ENCODE results near the gene FBXO24.
A peak's percentile ranks its signal among the peaks of the same experiment; 100 is the strongest.
"Not testable (repeated sequence)": the region's sequence is repeated elsewhere in the genome, so short reads cannot be mapped to it uniquely, and the experiment has no call there.

Gene FBXO24

GRCh38 chr7:100547872-100548271, 38.3 kb upstream of the FBXO24 start:
- ChIA-PET POLR2A (interaction anchor here (1.8 kb wide), 1 partner anchor 119 kb away, joined by 3 read pairs; the partner anchor contains the start of genes MEPCE and ZCWPW1), CTCF (interaction anchor here (0.7 to 4.1 kb wide), 5 partner anchors 12 to 179 kb away, joined by 3 to 36 read pairs (median 4); no protein-coding TSS in a partner anchor)
- H3K27ac ChIP-seq (ENCODE audit: extremely low read depth, low read depth, low read length), result peak overlapping the region; percentile 69; the same call in 1 of the 2 replicates
- no peak overlapping the region for H3K4me3 ChIP-seq (ENCODE audit: low read depth, low read length)
- H3K9me3 ChIP-seq (ENCODE audit: control insufficient read depth, insufficient read depth, low read depth, low read length), result no peaks in the 10 kb centered on the region
- TF ChIP-seq ZFHX2 (tag by site-specific recombination; conservative IDR thresholded peaks at IDR 0.05), result 0 out of 2 replicates have a peak, but pooled peaks have one; percentile 7
- peak; percentile 68 for TF ChIP-seq GLIS1 (tag by site-specific recombination; IDR thresholded peaks at IDR 0.05)
- TF ChIP-seq ZNF76 (tag by site-specific recombination; IDR thresholded peaks at IDR 0.05; ENCODE audit: borderline replicate concordance, low read depth), result no peak
- peaks cover 10 to 20% of the 10 kb centered on the region in 2 experiments; a peak in 2 of 3 replicates for H3K36me3 ChIP-seq (ENCODE audit: control insufficient read depth in 2 of 2, insufficient read depth in 1 of 2, low read length in 2 of 2)
- H3K4me1 ChIP-seq (ENCODE audit: control insufficient read depth, insufficient read depth, low read length), result peaks cover 39% of the 10 kb centered on the region

GRCh38 chr7:100548446-100548845, 37.7 kb upstream of the FBXO24 start:
- H3K9me3 ChIP-seq (ENCODE audit: control insufficient read depth, insufficient read depth, low read depth, low read length); POLR2A ChIA-PET; H3K4me3 ChIP-seq (ENCODE audit: low read depth, low read length); H3K27ac ChIP-seq (ENCODE audit: extremely low read depth, low read depth, low read length): not testable (repeated sequence)
- CTCF ChIA-PET, result interaction anchor here (3.1 kb wide), 1 partner anchor 11 kb away, joined by 21 read pairs; no protein-coding TSS in a partner anchor
- H3K4me1 ChIP-seq (ENCODE audit: control insufficient read depth, insufficient read depth, low read length), result peaks cover 39% of the 10 kb centered on the region
- H3K36me3 ChIP-seq (ENCODE audit: control insufficient read depth in 2 of 2, insufficient read depth in 1 of 2, low read length in 2 of 2), result peaks cover 12 to 25% of the 10 kb centered on the region in 2 experiments; a peak in 2 of 3 replicates

- ChIA-PET POLR2A (no interaction called here), CTCF (interaction anchor here (1.0 to 1.5 kb wide), 2 partner anchors 7 to 11 kb away, joined by 3 to 6 read pairs; no protein-coding TSS in a partner anchor)
- no peak for TF ChIP-seq ZNF449 (tag by site-specific recombination; IDR thresholded peaks at IDR 0.05)
- no peak for TF ChIP-seq ATF2 (tag by site-specific recombination; IDR thresholded peaks at IDR 0.05; ENCODE audit: low read depth)
- TF ChIP-seq ZNF10 (tag by site-specific recombination; IDR thresholded peaks at IDR 0.05), result 0 out of 2 replicates have a peak, but pooled peaks have one; percentile 0
- Histone ChIP-seq H3K36me3 (ENCODE audit: control insufficient read depth in 2 of 2, insufficient read depth in 1 of 2, low read length in 2 of 2) (peaks cover 18 to 47% of the 10 kb centered on the region in 2 experiments; a peak in 2 of 3 replicates), H3K4me3 (ENCODE audit: low read depth, low read length) (no peak overlapping the region), H3K27ac (ENCODE audit: extremely low read depth, low read depth, low read length) (no peak overlapping the region), H3K9me3 (ENCODE audit: control insufficient read depth, insufficient read depth, low read depth, low read length) (no peaks in the 10 kb centered on the region), H3K4me1 (ENCODE audit: control insufficient read depth, insufficient read depth, low read length) (peaks cover 5% of the 10 kb centered on the region)
These were observed 33.6 kb upstream of the FBXO24 start for GRCh38 chr7:100552532-100552931.

- CTCF ChIA-PET, result interaction anchor here (0.6 to 1.5 kb wide), 3 partner anchors 11 to 138 kb away, joined by 3 to 8 read pairs (median 6); no protein-coding TSS in a partner anchor
- H3K36me3 ChIP-seq (ENCODE audit: control insufficient read depth in 2 of 2, insufficient read depth in 1 of 2, low read length in 2 of 2), result peaks cover 18 to 47% of the 10 kb centered on the region in 2 experiments; a peak in 2 of 3 replicates
These were observed 33.1 kb upstream of the FBXO24 start for GRCh38 chr7:100553032-100553431.

More at GRCh38 chr7:100553032-100553431, 33.1 kb upstream of the FBXO24 start:
- Histone ChIP-seq H3K4me3 (ENCODE audit: low read depth, low read length) (no peak overlapping the region), H3K9me3 (ENCODE audit: control insufficient read depth, insufficient read depth, low read depth, low read length) (no peaks in the 10 kb centered on the region), H3K27ac (ENCODE audit: extremely low read depth, low read depth, low read length) (no peak overlapping the region), H3K4me1 (ENCODE audit: control insufficient read depth, insufficient read depth, low read length) (no peaks in the 10 kb centered on the region; the same call in 1 of the 2 replicates)
- POLR2A ChIA-PET, result no interaction called here
- TF ChIP-seq ZNF26 (tag by site-specific recombination; IDR thresholded peaks at IDR 0.05) (no peak), ZFP41 (tag by site-specific recombination; IDR thresholded peaks at IDR 0.05; ENCODE audit: borderline replicate concordance) (no peak), ZNF239 (tag by site-specific recombination; IDR thresholded peaks at IDR 0.05) (no peak), ZNF560 (tag by site-specific recombination; IDR thresholded peaks at IDR 0.05; ENCODE audit: borderline replicate concordance) (no peak)
